ENCODE results near the gene TOLLIP.
"Not testable (repeated sequence)": the region's sequence is repeated elsewhere in the genome, so short reads cannot be mapped to it uniquely, and the experiment has no call there.

DNA sequence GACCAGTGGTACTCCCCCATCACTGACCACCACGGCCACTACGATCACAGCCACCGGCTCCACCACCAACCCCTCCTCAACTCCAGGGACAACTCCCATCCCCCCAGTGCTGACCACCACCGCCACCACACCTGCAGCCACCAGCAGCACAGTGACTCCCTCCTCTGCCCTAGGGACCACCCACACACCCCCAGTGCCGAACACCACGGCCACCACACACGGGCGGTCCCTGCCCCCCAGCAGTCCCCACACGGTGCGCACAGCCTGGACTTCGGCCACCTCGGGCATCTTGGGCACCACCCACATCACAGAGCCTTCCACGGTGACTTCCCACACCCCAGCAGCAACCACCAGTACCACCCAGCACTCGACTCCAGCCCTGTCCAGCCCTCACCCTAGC is 62.4 kb downstream of the TOLLIP start:
- TF ChIP-seq, protein P1, sequence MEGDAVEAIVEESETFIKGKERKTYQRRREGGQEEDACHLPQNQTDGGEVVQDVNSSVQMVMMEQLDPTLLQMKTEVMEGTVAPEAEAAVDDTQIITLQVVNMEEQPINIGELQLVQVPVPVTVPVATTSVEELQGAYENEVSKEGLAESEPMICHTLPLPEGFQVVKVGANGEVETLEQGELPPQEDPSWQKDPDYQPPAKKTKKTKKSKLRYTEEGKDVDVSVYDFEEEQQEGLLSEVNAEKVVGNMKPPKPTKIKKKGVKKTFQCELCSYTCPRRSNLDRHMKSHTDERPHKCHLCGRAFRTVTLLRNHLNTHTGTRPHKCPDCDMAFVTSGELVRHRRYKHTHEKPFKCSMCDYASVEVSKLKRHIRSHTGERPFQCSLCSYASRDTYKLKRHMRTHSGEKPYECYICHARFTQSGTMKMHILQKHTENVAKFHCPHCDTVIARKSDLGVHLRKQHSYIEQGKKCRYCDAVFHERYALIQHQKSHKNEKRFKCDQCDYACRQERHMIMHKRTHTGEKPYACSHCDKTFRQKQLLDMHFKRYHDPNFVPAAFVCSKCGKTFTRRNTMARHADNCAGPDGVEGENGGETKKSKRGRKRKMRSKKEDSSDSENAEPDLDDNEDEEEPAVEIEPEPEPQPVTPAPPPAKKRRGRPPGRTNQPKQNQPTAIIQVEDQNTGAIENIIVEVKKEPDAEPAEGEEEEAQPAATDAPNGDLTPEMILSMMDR (IDR thresholded peaks at IDR 0.05) = not testable (repeated sequence)
- TF ChIP-seq EP300, POLR2A (IDR thresholded peaks at IDR 0.05): not testable (repeated sequence)

All from ovary (tissue), 3 donors.